Measurements from ENCODE around the gene IFI27.

- TF ChIP-seq EP300 (IDR thresholded peaks at IDR 0.05) (no peak), CTCF (IDR thresholded peaks at IDR 0.05) (no peak), POLR2A (IDR thresholded peaks at IDR 0.05) (no peak)
Observed at GRCh38 chr14:94128216-94128839, 17.8 kb downstream of the IFI27 start.
